A673 (cell line): Measurements from ENCODE around the gene THY1.
"Not testable (repeated sequence)": the region's sequence is repeated elsewhere in the genome, so short reads cannot be mapped to it uniquely, and the experiment has no call there.

ENCODE experiments used
- CTCF ChIP-seq: fragments of 300-800, 200-600 bp; sonication (generic); conservative IDR thresholded peaks from 2 replicates; pipeline ENCODE4 v1.5.1; 2017; ENCODE audit warnings: low read depth, mild to moderate bottlenecking, antibody characterized with exemption, low read length, moderate library complexity, mixed read lengths
- EZH2 ChIP-seq: fragments of 200-600 bp; sonication (generic); IDR thresholded peaks from 2 replicates; pipeline ENCODE4 v1.6.1; 2017; ENCODE audit warnings: borderline replicate concordance, low read depth, mild to moderate bottlenecking, mixed read lengths, antibody characterized with exemption, low read length; ENCODE audit not compliant: poor library complexity, severe bottlenecking

- TF ChIP-seq CTCF, EZH2: not testable (repeated sequence)
Measured at GRCh38 chr11:119455241-119455640, 32.3 kb upstream of the THY1 start.
